Umbilical cord (tissue), 2 donors: Measurements from ENCODE around the gene WFIKKN1. TPM values are rescaled to one million over a fixed set of nuclear protein-coding genes. Genes with fewer than 3 reads are reported as not detected.

Experiments
- DNase-seq: peaks from one replicate; pipeline ENCODE4 v3.0.0-alpha.2; 2015; ENCODE audit warnings: low spot score
- total RNA-seq: library from RNA; depleted of rRNA; stranded (reverse); fragments of >200 nt; gene quantifications from one replicate; pipeline ENCODE4 v1.2.3, GENCODE V29; 2014; ENCODE audit warnings: low replicate concordance; ENCODE audit not compliant: insufficient read depth

The WFIKKN1 gene
- total RNA-seq, 1 donor from 2014 or later, result 1.4 TPM

GRCh38 chr16:672851-673250, 42.1 kb downstream of the WFIKKN1 start:
- no peak for DNase-seq

GRCh38 chr16:673399-673991, 42.7 kb downstream of the WFIKKN1 start:
- no peak for DNase-seq

DNA sequence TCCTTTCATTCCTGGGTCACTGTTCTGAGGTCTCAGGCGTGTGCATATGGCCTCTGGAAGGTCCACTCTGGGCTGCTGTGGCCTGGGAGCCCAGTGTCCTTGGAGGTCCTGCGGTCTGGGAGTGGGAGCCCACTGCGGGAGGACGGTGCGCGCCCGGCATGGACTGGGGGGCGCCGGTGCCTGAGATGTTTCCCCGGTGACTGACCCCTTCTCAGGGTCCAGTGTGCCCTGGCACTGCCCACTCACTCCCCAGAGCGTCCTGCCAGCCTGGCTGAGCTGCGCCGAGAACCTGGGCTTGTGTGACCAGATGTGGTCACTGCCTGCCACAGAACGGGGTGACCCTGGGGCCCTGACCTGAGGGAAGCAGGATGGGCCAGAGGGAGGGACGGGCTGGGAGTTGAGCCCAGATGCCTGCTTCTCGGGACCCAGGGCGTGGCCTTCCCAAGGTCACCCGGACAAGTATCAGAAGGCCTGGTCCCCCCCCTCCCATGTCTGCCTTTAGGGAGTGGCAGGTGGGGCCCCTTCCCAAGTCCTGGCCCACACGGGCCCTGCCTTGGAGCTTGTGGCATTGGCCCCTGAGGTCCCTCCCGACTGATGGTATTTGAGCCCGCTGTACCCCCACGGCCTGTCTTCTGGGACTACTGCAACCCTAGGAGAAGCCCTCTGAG, 43.6 kb downstream of the WFIKKN1 start:
- DNase-seq, result no peak

- DNase-seq, result peak; percentile 32
These were observed 44.4 kb downstream of the WFIKKN1 start, which contains the start of gene RHBDL1 for GRCh38 chr16:674968-675883. RHBDL1 (plus strand) TSS chr16:675671; CDS start chr16:675791, 120 bp downstream.

GRCh38 chr16:675884-676564, 45.2 kb downstream of the WFIKKN1 start:
- DNase-seq, result no peak

- DNase-seq, result no peak
These were observed 45.7 kb downstream of the WFIKKN1 start for GRCh38 chr16:676565-676902.

DNA sequence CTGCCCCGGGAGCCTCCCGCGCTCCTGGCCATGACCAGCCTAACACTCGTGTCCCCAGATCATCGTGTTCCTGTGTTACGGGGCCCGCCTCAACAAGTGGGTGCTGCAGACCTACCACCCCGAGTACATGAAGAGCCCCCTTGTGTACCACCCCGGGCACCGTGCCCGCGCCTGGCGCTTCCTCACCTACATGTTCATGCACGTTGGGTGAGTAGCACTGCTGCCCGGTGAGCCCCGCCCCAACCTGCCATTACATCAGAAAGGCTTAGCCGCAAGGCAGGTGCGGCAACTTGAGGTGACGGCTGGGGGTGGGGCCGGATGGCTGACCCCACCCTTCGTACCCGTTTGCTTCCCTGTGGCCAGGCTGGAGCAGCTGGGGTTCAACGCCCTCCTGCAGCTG, 46.1 kb downstream of the WFIKKN1 start:
- DNase-seq, result peak; percentile 67

- no peak for DNase-seq
These were observed 46.8 kb downstream of the WFIKKN1 start for GRCh38 chr16:677316-678190.

GRCh38 chr16:678209-678857, 47.5 kb downstream of the WFIKKN1 start:
- DNase-seq, result no peak

- peak; percentile 77 for DNase-seq
These were observed 48.4 kb downstream of the WFIKKN1 start for GRCh38 chr16:678858-679813.

DNA sequence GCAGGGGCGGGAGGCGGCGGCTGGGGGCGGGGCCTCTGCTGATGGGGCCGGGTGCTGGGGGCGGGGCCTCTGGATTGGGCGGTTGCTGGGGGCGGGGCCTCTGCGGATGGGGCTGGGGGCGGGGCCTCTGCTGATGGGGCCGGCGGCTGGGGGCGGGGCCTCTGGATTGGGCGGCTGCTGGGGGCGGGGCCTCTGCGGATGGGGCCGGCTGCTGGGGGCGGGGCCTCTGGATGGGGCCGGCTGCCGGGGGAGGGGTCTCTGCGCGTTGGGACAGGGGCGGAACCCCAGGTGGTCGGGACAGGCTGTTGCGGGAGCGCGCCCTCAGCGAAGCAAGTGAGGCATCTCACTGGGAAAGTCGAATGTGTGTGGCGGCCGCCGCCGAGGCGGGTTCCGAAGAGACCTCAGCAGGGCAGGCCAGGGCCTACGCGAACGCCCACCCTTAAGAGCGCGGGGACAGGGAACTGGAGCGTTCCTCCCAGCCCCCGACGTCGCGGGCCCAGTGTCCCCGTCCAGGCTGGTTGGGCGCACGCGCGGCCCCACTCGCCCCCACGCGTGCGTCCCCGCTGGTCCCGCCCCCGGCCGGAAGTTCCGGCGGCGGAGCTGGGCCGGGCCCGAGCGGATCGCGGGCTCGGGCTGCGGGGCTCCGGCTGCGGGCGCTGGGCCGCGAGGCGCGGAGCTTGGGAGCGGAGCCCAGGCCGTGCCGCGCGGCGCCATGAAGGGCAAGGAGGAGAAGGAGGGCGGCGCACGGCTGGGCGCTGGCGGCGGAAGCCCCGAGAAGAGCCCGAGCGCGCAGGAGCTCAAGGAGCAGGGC, 49.2 kb downstream of the WFIKKN1 start, which contains the start of gene STUB1:
Gene STUB1 (plus strand): TSS at position 597 of the 811 bp plus-strand sequence. CDS start 116 bp downstream, at position 713.
- DNase-seq, result peak; percentile 86

GRCh38 chr16:680625-680945, 49.8 kb downstream of the WFIKKN1 start:
- no peak for DNase-seq

GRCh38 chr16:680967-681745, 50.4 kb downstream of the WFIKKN1 start:
- no peak for DNase-seq

- no peak for DNase-seq
These were observed 51.1 kb downstream of the WFIKKN1 start for GRCh38 chr16:681746-682427.

DNA sequence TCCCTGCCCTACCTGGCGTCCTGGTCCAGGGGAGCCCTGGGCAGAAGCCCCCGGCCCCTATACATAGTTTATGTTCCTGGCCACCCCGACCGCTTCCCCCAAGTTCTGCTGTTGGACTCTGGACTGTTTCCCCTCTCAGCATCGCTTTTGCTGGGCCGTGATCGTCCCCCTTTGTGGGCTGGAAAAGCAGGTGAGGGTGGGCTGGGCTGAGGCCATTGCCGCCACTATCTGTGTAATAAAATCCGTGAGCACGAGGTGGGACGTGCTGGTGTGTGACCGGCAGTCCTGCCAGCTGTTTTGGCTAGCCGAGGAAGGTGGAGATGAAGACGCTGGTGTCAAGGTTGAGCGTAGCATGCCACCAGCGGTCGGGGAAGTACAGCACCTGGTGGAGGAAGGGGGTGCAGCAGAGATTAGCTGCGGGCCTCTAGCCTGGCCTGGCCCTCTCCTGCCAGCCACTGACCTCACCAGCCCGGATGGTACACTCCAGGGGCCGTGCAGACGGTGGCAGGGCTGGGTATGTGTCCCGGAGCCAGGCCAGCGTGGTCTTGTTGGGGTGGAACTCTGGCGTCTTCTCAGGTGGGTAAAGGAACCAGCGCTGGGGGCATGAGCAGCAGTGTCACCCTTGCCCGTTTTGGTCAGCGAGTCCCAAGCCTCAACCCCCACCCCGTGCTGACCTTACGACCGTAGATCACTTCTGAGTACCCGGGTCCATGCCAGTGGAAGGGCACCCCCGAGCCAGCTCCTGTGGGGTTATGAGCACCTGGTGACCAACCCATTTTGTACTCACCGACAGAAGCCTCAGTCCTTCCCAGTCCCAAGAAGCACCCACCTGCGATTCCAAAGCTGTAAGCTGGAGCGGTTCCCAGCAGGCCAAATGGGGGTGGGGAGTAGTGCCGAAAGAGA, 52.0 kb downstream of the WFIKKN1 start:
- DNase-seq, result no peak
